Renal cortical epithelial cell (primary cell): ENCODE results near the gene C4orf36. TPM values are rescaled to one million over a fixed set of nuclear protein-coding genes. Genes with fewer than 3 reads are reported as not detected.

Experiments
- DNase-seq: peaks from one replicate; pipeline ENCODE4 v3.0.0-alpha.2; 2011; ENCODE audit warnings: low read depth
- total RNA-seq: library from RNA; depleted of rRNA; stranded (reverse); fragments of >200 nt; gene quantifications from 2 replicates; pipeline ENCODE4 v1.2.3, GENCODE V29; 2014

The C4orf36 gene
- total RNA-seq, 1 donor from 2014 or later: 2.1 TPM

GRCh38 chr4:86857341-86858052 lies 34.7 kb downstream of the C4orf36 start:
- DNase-seq: peak; percentile 35

DNA sequence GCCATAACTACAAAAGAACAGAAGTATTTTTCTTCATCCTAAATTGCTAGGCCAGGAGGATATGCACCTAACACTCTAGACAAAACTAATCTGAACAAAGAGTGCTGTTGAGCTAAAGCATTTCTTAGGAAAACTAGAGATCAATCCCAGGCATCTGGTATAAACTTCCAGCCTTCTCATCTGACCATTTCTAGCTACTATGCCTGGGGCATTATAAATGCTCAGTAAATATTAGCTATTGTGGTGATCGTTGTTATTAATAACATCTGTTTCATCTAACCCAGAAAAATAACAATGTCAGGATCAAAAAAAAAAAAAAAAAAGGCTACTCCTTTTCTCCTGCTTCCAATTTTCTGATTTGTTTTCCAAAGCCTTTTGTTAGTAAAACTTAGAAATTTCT lies 35.3 kb downstream of the C4orf36 start:
- DNase-seq: no peak

- peak; percentile 74 for DNase-seq
These were observed 36.6 kb downstream of the C4orf36 start for GRCh38 chr4:86855572-86855971.

GRCh38 chr4:86853209-86853608 lies 39.0 kb downstream of the C4orf36 start:
- DNase-seq: no peak

DNA sequence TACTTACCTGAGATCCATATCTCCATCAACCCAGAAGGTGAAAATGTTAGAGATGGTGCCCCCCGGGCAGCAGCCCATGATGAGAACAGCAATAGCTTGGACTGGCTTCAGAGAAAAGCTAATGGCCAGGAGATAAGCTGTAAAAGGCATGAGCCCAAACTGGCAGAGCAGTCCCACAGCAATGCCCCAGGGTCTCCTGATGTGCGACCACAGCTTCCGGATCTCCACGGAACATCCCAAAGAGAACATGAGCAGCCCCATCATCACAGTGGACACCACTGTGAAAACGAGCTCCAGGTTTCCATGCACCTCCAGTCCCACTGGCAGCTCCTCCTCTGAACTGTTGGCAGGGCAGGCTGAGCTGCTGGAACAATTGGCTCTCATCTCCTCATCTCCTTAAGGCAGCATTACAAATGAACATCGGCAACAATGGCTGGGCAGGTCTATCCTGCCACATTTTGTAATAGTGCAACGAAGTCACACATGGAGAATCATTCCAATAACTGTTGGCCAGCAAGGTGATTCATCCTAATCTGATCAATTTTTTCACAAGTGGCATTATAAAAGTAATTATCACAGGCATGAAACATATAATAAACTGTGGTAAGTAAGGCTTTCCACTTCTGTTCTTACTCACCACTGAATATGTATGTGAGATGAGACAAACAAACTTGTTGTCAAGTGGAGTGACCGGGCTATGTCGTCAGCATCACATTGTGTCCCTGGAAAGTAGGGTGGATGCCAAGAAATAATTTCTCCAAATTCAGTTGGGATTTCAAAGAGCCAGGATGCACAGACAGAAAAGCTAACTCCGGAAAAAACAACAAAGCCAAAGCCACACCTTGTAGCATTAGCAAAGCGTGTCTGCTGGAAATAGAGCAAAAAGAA lies 43.2 kb downstream of the C4orf36 start, which contains the start of gene SLC10A6:
Gene SLC10A6 (minus strand): TSS at position 653 of the 888 bp plus-strand sequence. CDS start 269 bp downstream, at position 384.
- no peak for DNase-seq

DNA sequence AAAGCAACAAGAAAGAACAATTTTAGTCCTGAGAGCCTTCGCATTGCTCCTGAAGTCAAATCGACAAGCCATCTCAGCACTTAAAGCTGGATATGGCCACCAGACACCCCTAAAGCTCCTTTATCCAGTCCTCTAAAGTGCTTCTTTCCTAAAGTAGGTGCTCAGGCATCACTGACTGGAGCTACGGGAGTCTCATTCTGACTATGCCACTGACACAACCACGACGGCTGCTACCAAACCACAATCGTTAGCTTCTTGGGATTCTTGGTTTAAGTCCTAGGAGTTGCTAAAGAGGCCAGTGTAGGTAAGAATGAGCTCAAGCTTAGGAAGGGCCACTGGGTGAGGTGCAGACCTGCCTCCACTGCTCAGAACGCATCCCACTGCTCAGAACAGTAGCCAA lies 44.1 kb downstream of the C4orf36 start:
- no peak for DNase-seq

DNA sequence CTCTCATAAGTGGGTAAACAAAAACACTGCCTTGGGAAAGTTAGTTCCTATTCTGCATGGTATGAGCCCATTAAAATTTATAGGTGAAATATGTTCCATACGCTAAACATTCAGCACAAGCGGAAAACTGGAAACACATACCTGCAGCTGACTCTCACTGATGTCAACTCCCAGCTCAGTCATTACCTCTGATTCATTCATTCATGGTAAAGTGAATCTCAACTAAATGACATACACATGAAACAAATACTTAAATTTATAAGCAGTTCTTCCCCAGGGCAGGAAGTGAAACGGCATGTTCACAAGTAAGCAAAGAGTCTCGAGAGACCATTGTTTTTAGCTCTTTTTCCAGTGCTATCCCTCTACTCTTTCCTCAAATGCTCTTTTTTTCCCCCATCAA lies 44.7 kb downstream of the C4orf36 start:
- DNase-seq: no peak

DNA sequence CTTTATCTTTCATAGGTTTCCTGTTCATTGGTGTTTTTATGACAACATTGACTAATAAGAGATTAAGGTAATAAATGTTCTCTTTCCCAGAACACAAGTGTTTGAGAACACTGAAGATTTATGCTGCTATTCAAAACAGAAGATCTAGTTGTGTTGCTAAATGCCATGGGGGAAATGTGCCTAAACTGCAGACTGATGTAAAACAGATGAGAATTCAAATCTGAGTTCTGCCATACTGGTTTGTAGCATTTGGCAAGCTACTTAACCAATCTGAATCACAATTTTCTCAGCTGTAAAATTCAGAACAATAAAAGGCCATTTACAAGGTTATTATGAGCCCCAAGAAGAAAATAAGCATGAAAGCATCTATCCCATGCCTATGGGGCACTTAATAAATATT lies 45.3 kb downstream of the C4orf36 start:
- no peak for DNase-seq

GRCh38 chr4:86845593-86845992 lies 46.6 kb downstream of the C4orf36 start:
- DNase-seq: no peak

DNA sequence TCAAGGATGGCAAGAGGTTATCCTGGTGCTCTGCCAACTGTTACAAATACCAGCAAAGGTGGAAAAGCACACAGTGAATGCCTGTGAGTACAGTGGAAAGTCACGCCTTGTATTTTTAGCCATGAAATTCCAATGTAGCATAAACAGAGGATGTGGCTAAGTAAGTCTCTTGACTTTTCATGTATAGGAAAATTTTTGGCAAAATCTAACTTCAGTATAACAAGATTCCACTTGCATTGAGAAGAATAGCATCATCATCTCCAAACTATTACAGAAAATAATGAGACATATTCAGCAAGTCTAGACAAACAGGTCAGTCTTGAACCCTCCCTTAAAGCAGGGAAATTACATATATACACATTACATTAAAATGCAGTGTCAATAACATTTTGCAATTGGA lies 50.9 kb downstream of the C4orf36 start:
- no peak for DNase-seq

DNA sequence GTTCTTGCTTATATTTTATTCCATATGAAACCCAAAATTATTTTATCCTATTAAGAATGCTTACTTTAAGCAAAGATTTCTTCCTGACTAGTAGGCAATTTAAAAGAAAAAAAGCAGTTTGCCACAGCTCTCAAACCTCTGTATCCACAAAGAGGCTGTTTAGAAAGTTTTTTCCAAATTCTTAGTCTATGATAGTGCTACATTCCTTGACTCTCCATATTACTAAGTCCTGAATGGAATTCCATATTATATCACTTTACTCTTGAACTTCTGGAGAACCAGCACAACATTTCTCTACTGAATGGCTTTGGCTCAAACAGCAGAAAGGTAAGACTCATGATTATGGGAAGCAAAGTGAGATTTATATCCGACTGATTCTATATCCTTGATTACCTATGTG lies 51.4 kb downstream of the C4orf36 start:
- no peak for DNase-seq

DNA sequence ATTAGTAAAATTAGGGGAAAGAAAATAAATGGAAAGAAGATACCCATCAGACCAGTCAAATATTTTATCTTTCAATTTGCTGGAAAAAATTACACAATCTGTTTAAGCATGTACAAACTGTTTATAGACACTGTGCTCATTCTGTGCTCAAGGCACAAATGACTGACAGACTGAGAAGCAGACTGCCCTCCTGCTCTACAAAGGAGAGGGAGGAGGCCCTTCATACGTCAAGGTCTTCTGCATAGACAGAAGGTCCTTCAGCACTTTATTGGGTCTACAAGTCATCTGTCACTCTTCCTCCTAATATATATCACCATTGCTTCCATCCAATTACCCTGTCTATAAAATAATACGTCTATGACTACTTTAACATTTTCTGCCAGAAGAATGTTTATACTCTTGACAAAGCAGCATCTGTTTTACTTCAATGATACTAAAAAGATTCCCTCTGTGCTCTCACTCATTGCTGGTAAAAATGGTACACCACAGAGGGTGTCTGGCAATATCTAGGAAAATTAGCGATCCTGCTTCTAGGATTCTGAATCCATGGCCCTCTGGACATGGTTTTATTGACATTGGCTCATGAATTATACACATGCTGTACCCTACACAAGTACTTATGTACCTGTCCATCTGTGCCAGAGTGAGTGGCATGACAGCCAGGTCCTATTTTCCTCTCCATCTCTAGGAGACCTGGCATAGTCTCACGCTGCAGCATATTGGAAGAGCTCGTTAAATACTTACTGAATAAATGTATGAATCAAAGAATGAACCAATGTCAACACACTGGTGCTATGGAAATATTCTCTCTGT lies 54.3 kb downstream of the C4orf36 start:
- DNase-seq: no peak

GRCh38 chr4:86835677-86836076 lies 56.5 kb downstream of the C4orf36 start:
- DNase-seq: no peak

GRCh38 chr4:86834901-86835300 lies 57.3 kb downstream of the C4orf36 start:
- DNase-seq: peak; percentile 55

DNA sequence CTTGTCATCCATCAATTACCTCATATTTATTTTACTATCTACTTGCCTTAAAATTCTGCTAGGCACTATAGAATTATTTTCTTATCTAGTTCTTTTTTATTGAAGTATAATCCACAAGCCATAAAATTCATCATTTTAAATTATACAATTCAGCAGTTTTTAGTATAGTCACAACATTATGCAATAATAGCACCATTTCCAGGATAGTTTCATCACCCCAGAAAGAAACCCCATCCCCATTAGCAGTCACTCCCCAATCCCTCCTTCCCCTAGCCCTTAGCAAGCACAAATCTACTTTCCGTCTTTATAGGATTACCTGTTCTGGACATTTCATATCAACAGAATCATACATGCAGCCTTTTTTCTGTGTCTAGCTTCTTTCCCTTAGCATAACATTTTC lies 58.6 kb downstream of the C4orf36 start:
- no peak for DNase-seq

DNA sequence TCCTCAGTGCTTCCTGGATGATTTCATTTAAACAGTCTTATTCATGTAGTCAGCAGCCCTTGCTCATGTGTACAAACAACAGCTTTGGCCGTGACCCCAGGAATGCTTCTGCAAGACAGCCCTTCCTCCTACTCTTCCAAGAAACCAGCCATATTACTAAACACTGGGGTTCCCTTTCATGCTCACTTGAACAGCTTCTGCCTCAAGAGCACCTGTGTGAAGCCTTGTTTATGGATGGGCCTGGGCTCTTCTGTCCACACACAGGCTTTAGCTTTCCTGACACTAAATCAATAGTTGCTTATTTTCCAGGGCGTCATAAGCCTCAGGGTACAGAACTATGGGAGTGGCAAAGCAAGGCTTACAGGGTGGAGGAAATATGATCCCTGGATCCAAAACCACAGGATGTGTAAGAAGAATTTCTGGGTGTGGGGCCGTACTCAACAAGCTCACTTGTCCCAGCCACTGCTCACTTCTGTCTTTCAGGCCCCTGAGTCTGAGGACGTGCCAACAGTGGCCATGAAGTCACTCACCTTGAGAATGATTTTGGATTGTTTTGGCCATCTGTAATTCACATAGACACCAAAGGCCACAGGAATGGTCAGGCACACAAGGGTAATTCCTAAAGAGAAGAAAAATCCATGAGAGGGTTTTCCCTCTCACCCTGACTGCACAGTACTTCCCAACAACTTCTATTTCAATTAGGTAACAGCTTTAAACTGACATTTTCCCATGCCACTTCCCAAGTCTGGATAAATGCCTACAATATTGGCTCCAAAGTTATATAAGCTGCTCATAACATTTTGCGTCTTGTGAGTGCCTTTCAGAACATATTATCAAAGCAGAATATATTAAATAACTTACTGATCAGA lies 60.7 kb downstream of the C4orf36 start:
- DNase-seq: peak; percentile 93

Other genes starting within 250 kb of the C4orf36 start
- gene SLC10A6, start 43.0 kb downstream of the C4orf36 start, total RNA-seq: 0.10 TPM in 1 of 2 replicates, not detected in the other
- gene AFF1, start 42.6 kb upstream of the C4orf36 start, total RNA-seq: 20.0 and 134 TPM in 2 replicates